Measurements from ENCODE around the gene EFNA2.

Gene EFNA2

GRCh38 chr19:1281569-1282287 lies 3.9 kb upstream of the EFNA2 start:
- no peak overlapping the region for H3K27ac ChIP-seq
- no peak for DNase-seq (ENCODE audit: low read depth, low spot score)

DNA sequence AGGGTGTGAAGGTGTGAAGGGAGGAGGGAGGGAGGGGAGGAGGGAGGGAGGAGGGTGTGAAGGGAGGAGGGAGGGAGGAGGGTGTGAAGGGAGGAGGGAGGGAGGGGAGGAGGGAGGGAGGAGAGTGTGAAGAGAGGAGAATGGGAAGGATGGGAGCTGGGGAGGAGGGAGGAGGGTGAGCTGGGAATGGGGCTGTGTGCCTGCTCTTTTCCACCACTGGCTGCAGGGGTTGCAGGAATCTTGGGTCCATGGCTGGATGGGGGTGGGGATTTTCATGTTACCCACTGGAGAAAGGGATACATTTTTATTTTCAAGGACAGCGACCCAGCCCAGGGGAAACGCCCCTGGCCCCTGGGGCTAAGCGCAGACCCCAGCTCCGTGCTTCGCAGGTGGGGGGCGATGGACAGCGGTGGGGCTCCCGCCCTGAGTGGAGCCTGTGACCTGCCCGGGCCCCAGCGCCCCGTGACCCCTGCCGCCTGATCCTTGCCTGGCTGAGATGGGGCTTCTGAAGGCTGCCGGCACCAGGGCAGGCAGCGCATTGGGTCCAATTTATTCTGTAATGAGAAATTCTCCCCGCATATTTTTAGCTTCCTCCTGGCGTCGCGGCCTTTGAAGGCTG lies 3.0 kb upstream of the EFNA2 start:
- H3K27ac ChIP-seq: no peak overlapping the region
- DNase-seq (ENCODE audit: low read depth, low spot score): no peak

- DNase-seq (ENCODE audit: low read depth, low spot score): no peak
- no peak overlapping the region for H3K27ac ChIP-seq
These were observed 2.3 kb upstream of the EFNA2 start for GRCh38 chr19:1283207-1283916.

DNA sequence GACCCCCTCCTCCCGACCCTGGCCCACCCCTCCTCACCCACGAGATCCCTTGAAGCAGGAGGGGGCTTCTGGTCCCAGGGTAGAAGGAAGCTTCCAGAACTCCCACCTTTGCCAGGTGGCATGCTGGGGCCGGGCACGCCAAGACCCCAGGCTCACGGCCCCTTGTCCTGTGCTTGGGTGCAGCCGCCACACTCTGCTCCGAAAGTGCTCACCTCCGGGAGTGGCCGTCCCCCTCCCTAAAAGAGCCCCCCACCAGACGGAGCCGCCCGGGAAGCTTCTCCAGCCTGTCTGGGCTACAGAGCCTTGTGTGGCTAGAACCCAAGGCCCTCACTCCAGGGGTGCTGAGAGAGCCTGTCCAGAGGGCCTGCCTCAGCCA lies 1.8 kb upstream of the EFNA2 start:
- DNase-seq (ENCODE audit: low read depth, low spot score): no peak
- H3K27ac ChIP-seq: no peak overlapping the region

DNA sequence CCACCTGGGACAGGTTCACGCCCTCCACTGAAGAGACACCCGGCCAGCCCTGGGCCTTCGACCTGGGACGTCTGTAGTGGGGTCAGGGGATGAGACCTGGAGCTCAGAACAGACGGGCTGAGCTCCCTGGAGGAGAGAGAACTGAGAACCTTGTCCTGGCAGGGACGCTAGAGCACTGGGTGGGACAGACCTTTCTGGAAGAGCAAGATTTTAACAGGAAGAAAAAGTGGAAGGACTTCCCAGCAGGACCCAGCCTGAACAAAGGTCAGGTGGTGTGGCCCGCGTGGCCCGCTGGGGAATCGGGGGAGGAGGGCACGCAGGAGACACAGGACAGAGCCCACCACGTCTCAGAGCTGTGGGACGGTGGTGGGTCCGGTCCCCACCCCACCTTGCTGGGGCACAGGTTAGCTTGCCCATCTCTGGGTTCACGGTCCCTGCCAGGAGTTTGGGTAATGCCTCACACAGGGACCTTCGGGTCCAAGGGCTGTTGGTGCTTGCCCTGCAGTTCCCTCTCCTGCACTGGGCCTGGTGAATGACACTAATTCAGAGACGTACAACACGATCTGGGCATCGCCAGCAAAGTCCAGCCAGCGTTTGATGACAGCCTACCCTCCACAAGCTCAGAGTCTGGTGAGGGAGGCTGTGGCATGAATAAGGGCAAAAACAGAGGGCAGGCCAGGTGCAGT lies 1.2 kb upstream of the EFNA2 start:
- DNase-seq (ENCODE audit: low read depth, low spot score): no peak
- no peak overlapping the region for H3K27ac ChIP-seq

GRCh38 chr19:1284979-1285736 lies 515 bp upstream of the EFNA2 start:
- no peak overlapping the region for H3K27ac ChIP-seq
- DNase-seq (ENCODE audit: low read depth, low spot score): no peak

DNA sequence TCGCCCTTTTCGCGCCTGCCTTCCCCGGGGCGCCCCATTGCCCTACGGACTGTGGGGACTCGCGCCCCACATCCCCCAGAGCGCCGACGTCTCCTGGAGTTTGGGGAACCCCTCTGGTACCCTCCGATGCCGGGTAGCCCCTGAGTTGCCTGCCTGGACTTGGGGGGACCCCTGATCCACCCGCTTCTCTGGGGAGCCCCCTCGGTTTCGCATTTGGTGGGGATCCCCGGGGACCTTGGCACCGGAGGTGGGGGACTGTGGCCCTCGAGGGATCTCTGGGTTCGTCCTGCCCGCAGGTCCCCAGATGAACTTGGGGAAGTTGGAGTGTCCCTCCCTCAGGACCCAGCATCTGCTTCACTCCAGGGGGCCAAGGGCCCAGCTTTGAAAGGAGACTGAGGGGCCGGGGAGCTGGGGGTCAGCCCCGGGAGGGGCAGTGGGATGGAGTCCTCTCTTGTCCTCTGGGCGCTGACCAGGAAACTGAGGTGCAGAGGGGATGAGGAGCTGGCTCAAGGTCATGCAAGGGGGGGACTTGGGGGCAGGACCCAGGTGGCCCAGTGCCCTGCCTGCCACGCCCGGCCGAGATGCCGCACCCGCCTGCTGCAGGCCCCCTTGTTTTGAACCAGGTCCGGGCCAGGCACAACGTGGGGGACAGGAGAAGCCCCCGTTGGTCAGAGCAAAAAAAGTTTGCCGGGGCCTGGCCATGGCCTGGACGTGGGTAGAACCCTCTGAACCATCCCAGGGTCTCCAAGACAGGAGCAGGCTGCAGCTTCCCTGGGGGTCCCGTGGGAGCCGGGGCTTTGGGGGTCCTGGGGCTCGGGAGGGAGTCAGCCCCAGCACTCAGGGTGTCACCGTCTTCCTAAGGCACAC lies 1.0 kb downstream of the EFNA2 start:
- no peak overlapping the region for H3K27ac ChIP-seq
- no peak for DNase-seq (ENCODE audit: low read depth, low spot score)

DNA sequence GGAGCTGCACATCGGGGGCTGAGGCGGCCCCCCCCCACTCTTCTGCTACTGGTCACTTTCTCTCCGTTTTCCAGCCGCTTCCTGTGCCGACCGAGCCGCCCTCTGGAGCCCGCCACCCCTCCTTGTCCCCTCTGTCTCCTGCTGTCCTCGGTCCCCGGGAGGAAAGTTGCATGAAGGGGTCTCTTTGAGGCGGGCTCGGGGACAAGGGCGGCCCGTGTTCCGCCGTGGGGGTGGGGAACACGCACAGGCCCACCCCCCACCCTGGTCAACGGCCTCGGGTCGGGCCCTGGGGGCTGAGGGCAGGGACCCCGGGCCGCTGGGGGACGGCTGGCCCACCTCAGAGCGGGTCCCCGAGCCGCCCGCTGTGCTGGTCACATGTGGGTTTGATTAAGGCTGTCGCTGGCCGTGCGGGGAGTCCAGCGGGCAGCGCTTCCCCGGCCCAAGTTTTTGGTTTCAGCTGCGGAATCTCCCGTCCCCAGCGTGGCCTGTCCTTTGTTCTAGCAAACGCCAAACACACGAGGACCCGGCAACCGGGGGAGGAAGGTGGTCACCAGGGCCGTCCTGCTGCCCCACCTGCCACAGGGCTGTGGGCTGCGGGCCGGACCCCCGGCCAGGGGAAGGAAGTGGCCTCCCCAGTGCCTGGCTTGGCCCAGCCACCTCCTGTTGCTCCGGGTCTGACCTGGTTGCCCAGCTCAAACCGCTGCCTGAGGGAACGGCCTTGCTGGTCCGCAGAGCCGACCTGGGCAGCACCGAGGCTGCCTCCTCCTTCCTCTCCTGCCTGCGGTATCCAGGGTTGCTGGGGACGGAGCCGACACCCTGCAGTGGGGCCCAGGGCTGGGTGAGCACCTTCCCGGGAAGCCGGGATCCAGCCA lies 1.9 kb downstream of the EFNA2 start:
- DNase-seq (ENCODE audit: low read depth, low spot score): no peak
- no peak overlapping the region for H3K27ac ChIP-seq

DNA sequence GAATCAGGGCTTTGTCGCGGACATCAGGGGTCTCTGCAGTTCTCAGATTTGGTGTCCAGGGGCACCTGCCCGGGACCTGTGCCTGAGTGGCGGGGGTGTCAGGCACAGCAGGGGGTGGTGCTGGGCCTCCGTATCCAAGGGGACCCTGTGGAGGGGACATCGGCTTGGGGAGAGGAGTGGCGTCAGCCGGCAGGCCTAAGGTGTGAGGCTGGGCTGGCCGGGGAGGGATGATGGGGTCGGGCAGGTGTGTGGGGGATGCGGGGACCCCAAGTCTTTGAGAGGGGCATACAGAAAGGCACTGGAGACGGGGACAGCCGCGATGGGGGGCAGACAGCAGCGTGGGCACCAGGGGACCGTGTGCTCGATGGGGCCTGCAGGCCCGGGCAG lies 2.5 kb downstream of the EFNA2 start:
- no peak for DNase-seq (ENCODE audit: low read depth, low spot score)
- no peak overlapping the region for H3K27ac ChIP-seq

- H3K27ac ChIP-seq: no peak overlapping the region
- no peak for DNase-seq (ENCODE audit: low read depth, low spot score)
These were observed 3.4 kb downstream of the EFNA2 start for GRCh38 chr19:1288833-1289685.

DNA sequence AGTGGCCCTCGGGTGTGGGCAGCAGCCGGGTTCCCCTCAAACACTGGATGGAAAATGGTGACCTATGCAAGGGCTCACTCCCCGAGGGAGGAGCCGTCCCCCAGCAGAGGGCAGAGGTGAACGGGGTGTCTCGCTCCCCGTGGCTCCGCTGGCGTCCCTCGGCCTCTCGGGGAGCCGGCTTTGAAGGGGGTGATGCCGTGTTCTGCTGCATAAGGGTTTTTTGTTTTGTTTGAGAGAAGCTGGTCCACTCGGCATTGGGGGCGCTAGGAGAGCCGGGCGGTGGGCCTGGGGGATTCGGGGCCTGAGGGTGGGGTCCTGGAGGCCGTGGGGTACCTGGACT lies 4.0 kb downstream of the EFNA2 start:
- DNase-seq (ENCODE audit: low read depth, low spot score): no peak

GRCh38 chr19:1290196-1290702 lies 4.6 kb downstream of the EFNA2 start:
- H3K27ac ChIP-seq: no peak overlapping the region
- DNase-seq (ENCODE audit: low read depth, low spot score): no peak

More for the DNA sequence above, 4.0 kb downstream of the EFNA2 start:
- H3K27ac ChIP-seq: no peak overlapping the region

DNA sequence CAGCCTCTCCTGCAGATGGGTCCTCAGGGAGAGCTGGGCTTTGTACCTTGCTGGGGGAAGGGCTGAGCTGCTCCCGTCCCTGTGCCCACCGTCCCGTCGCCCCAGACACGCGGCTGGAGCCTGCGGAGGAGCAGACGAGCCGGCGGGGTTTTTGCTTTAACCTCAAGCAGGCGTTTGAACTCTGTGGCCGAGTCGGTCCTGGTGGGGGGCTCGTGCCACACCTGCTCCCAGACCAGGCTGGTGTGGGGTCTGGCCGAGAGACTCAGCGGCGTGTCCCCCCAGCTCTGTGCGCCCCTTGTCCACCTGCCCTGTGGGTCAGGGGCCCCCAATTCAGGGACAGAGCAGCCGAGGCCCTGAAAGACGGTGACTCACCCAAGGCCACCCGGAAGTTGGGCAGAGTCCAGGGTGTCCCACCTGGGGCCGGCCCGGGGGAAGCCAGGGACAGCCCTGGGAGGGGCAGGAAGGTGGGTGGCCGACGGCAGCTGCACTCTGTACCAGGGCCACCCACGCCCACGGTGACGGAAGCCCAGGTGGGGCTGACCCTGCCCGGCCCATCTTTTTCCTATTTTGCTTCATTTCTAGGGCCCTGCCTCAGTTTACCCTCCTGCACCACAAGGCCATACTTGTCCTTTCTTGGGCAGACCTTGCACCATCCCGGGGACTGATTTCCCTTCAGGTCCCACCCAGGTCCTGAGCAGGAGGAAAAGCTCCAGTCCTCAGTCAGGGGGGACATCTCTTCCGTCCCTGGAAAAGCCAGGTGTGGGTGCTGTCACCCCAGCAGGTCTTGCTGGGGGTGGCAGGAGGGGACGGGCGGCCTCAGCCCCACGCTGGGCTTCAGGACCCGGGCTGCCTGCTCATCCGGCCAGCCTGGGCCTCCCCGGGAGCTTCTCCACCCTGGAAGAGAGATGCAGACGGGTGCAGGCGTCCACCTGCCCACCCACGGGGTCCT lies 5.3 kb downstream of the EFNA2 start:
- no peak for DNase-seq (ENCODE audit: low read depth, low spot score)
- no peak overlapping the region for H3K27ac ChIP-seq

GRCh38 chr19:1291761-1292418 lies 6.2 kb downstream of the EFNA2 start:
- no peak overlapping the region for H3K27ac ChIP-seq
- no peak for DNase-seq (ENCODE audit: low read depth, low spot score)

GRCh38 chr19:1292419-1293151 lies 6.9 kb downstream of the EFNA2 start:
- H3K27ac ChIP-seq: no peak overlapping the region
- DNase-seq (ENCODE audit: low read depth, low spot score): no peak

Data from epithelial cell of prostate (primary cell).